Lower lobe of right lung (tissue), 2 donors: ENCODE measurements around the gene SIGMAR1. TPM values are rescaled to one million over a fixed set of nuclear protein-coding genes. Genes with fewer than 3 reads are reported as not detected.

ENCODE experiments used
- ATAC-seq, 2 donors: fragments of 200-7000 bp; cut with Tn5 transposase; one replicate each; pipeline ENCODE4 v1.9.1; 2020 to 2022; ENCODE audit warnings: mild to moderate bottlenecking in 2 of 2, moderate library complexity in 2 of 2
- DNase-seq: peaks from one replicate; pipeline ENCODE4 v3.0.0-alpha.2; 2020
- H3K27ac ChIP-seq: fragments of 200-600 bp; one replicate; pipeline ENCODE4 v1.8.0; 2022
- H3K27me3 ChIP-seq: fragments of 200-600 bp; one replicate; pipeline ENCODE4 v1.8.0; 2022; ENCODE audit warnings: low read depth
- H3K36me3 ChIP-seq: fragments of 200-600 bp; one replicate; pipeline ENCODE4 v1.8.0; 2022; ENCODE audit warnings: mild to moderate bottlenecking
- H3K4me1 ChIP-seq: fragments of 200-600 bp; one replicate; pipeline ENCODE4 v1.8.0; 2022
- H3K4me3 ChIP-seq: fragments of 200-600 bp; one replicate; pipeline ENCODE4 v1.8.0; 2022; ENCODE audit warnings: mild to moderate bottlenecking
- H3K9me3 ChIP-seq: fragments of 200-600 bp; one replicate; pipeline ENCODE4 v1.8.0; 2022
- CTCF ChIP-seq: fragments of 200-600 bp; IDR thresholded peaks from one replicate; pipeline ENCODE4 v1.8.0; 2022; ENCODE audit warnings: antibody characterized with exemption, mild to moderate bottlenecking
- intact Hi-C: fragments of 100-400 bp; cut with DNase I; formaldehyde crosslinking; loops from one replicate; pipeline ENCODE4 v1.11.0; 2022
- total RNA-seq: library from RNA; stranded (reverse); fragmentation: NEBNext Ultra II Directional; extraction: Animal tissue kit (Norgen Biotek cat#: 25700); gene quantifications from one replicate; pipeline ENCODE4 v1.2.1, GENCODE V29; 2021
- donor health status: DM: no; HTN: yes; CAD: no; lungs with severe emphysema.

SIGMAR1 gene
- total RNA-seq, 1 donor from 2014 or later, result 35.0 TPM

- no peak overlapping the region for H3K27ac ChIP-seq
- DNase-seq, result no peak
- H3K4me3 ChIP-seq, result no peak overlapping the region
- no peaks in the 10 kb centered on the region for H3K4me1 ChIP-seq
- ATAC-seq, result no peak
- H3K36me3 ChIP-seq, result no peaks in the 10 kb centered on the region
- H3K27me3 ChIP-seq, result no peaks in the 10 kb centered on the region
- no peak for TF ChIP-seq CTCF
- H3K9me3 ChIP-seq, result no peaks in the 10 kb centered on the region
- intact Hi-C loops, result no loop called here
Observed at GRCh38 chr9:34684145-34684544, 46.6 kb upstream of the SIGMAR1 start.

GRCh38 chr9:34675869-34676268, 38.3 kb upstream of the SIGMAR1 start:
- H3K27ac ChIP-seq, result no peak overlapping the region
- no peaks in the 10 kb centered on the region for H3K27me3 ChIP-seq
- no peaks in the 10 kb centered on the region for H3K4me1 ChIP-seq
- TF ChIP-seq CTCF, result no peak
- ATAC-seq (no peak), DNase-seq (no peak)
- H3K9me3 ChIP-seq, result no peaks in the 10 kb centered on the region
- intact Hi-C loops, result no loop called here
- no peaks in the 10 kb centered on the region for H3K36me3 ChIP-seq
- no peak overlapping the region for H3K4me3 ChIP-seq

- DNase-seq, result peak; percentile 65
- H3K27ac ChIP-seq, result no peak overlapping the region
- intact Hi-C loops, result no loop called here
Observed at GRCh38 chr9:34675048-34675714, 37.6 kb upstream of the SIGMAR1 start.

GRCh38 chr9:34674440-34674839, 36.9 kb upstream of the SIGMAR1 start:
- intact Hi-C loops, result no loop called here
- no peak for TF ChIP-seq CTCF
- no peaks in the 10 kb centered on the region for H3K9me3 ChIP-seq
- DNase-seq (no peak), ATAC-seq (no peak)
- no peak overlapping the region for H3K4me3 ChIP-seq
- H3K27me3 ChIP-seq, result no peaks in the 10 kb centered on the region
- H3K36me3 ChIP-seq, result no peaks in the 10 kb centered on the region
- H3K27ac ChIP-seq, result no peak overlapping the region
- no peaks in the 10 kb centered on the region for H3K4me1 ChIP-seq

More at GRCh38 chr9:34675048-34675714, 37.6 kb upstream of the SIGMAR1 start:
- H3K4me1 ChIP-seq, result no peaks in the 10 kb centered on the region
- ATAC-seq, result peak; percentile 58 to 77
- no peaks in the 10 kb centered on the region for H3K27me3 ChIP-seq
- H3K4me3 ChIP-seq, result no peak overlapping the region
- TF ChIP-seq CTCF, result peak; percentile 55
- H3K36me3 ChIP-seq, result no peaks in the 10 kb centered on the region
- H3K9me3 ChIP-seq, result no peaks in the 10 kb centered on the region

- Histone ChIP-seq H3K27me3 (no peaks in the 10 kb centered on the region), H3K36me3 (no peaks in the 10 kb centered on the region), H3K4me1 (peaks cover 11% of the 10 kb centered on the region), H3K27ac (no peak overlapping the region), H3K9me3 (no peaks in the 10 kb centered on the region), H3K4me3 (no peak overlapping the region)
- DNase-seq, result no peak
- intact Hi-C loops, result no loop called here
- ATAC-seq, result no peak
- no peak for TF ChIP-seq CTCF
Observed at GRCh38 chr9:34671307-34671706, 33.7 kb upstream of the SIGMAR1 start.
